22Rv1 (cell line): ENCODE data around the gene TRIM61.

Experiments used
- CTCF ChIP-seq: fragments of 450-650 bp; IDR thresholded peaks from 2 replicates; pipeline ENCODE4 v1.5.1; 2017; ENCODE audit warnings: mild to moderate bottlenecking
- ZFX ChIP-seq: fragments of 450-650 bp; IDR thresholded peaks from 2 replicates; pipeline ENCODE4 v1.6.1; 2017; ENCODE audit warnings: antibody characterized with exemption, borderline replicate concordance

GRCh38 chr4:165011403-165011802 is 33.9 kb upstream of the TRIM61 start:
- TF ChIP-seq CTCF (no peak), ZFX (no peak)
